WTC11 (cell line): ENCODE measurements around the gene MAP3K1. TPM values are rescaled to one million over a fixed set of nuclear protein-coding genes. Genes with fewer than 3 reads are reported as not detected.
A peak's percentile ranks its signal among the peaks of the same experiment; 100 is the strongest.

Experiments
- ATAC-seq: fragments of 200-7000 bp; cut with Tn5 transposase; 2 replicates; pipeline ENCODE4 v1.10.0; 2021; ENCODE audit warnings: mild to moderate bottlenecking, moderate library complexity
- CTCF ChIA-PET: fragments of 300-600 bp; sonication (Branson Sonifier 250); formaldehyde crosslinking; loops from one replicate; lab custom pipeline; 2021; ENCODE audit warnings: antibody characterized with exemption; lab: Charles Lee
- POLR2A ChIA-PET: fragments of 350-600 bp; sonication (Branson Sonifier 250); formaldehyde crosslinking; loops from one replicate; lab custom pipeline; 2021; ENCODE audit warnings: antibody characterized with exemption; lab: Charles Lee
- DNase-seq: peaks from one replicate; pipeline ENCODE4 v3.0.0; 2021; ENCODE audit warnings: low spot score
- H3K27ac Mint-ChIP-seq: 2 replicates; pipeline ENCODE4 v1.8.0; 2021; ENCODE audit warnings: mixed read lengths
- H3K27me3 Mint-ChIP-seq: 2 replicates; pipeline ENCODE4 v1.8.0; 2021; ENCODE audit warnings: low read depth, mild to moderate bottlenecking, moderate library complexity, mixed read lengths
- H3K36me3 Mint-ChIP-seq: 2 replicates; pipeline ENCODE4 v1.8.0; 2021; ENCODE audit warnings: mixed read lengths
- H3K4me1 Mint-ChIP-seq: 2 replicates; pipeline ENCODE4 v1.8.0; 2022; ENCODE audit warnings: mixed read lengths
- H3K4me3 Mint-ChIP-seq: 2 replicates; pipeline ENCODE4 v1.8.0; 2021; ENCODE audit warnings: mild to moderate bottlenecking, moderate library complexity, mixed read lengths
- H3K9me3 Mint-ChIP-seq: 2 replicates; pipeline ENCODE4 v1.8.0; 2021; ENCODE audit warnings: mixed read lengths
- ATF1 ChIP-seq: sonication (generic); formaldehyde crosslinking; IDR thresholded peaks from 2 replicates; pipeline ENCODE4 v1.8.1; 2023; ENCODE audit warnings: mild to moderate bottlenecking, moderate library complexity, missing genetic modification reagents
- CBFB ChIP-seq: sonication (generic); formaldehyde crosslinking; IDR thresholded peaks from 2 replicates; pipeline ENCODE4 v1.8.1; 2022; ENCODE audit warnings: mild to moderate bottlenecking, low read depth, missing genetic modification reagents
- E2F1 ChIP-seq: sonication (generic); formaldehyde crosslinking; IDR thresholded peaks from 2 replicates; pipeline ENCODE4 v1.8.0; 2022; ENCODE audit warnings: mild to moderate bottlenecking, missing genetic modification reagents
- EMX1 ChIP-seq: fragments of 250-450 bp; sonication (Bioruptor Pico); IDR thresholded peaks from 2 replicates; pipeline ENCODE4 v1.8.0; 2021; ENCODE audit warnings: mild to moderate bottlenecking
- FOXJ3 ChIP-seq: sonication (generic); formaldehyde crosslinking; IDR thresholded peaks from 2 replicates; pipeline ENCODE4 v1.9.0; 2021; ENCODE audit warnings: missing genetic modification reagents, mild to moderate bottlenecking, borderline replicate concordance
- FOXP4 ChIP-seq: sonication (generic); formaldehyde crosslinking; IDR thresholded peaks from 2 replicates; pipeline ENCODE4 v1.8.0; 2022; ENCODE audit warnings: mild to moderate bottlenecking, missing genetic modification reagents
- GABPB1 ChIP-seq: sonication (generic); formaldehyde crosslinking; IDR thresholded peaks from 2 replicates; pipeline ENCODE4 v1.8.1; 2023; ENCODE audit warnings: mild to moderate bottlenecking, missing genetic modification reagents
- IRF2 ChIP-seq: sonication (generic); formaldehyde crosslinking; IDR thresholded peaks from 2 replicates; pipeline ENCODE4 v1.8.0; 2022; ENCODE audit warnings: low read depth, missing genetic modification reagents, borderline replicate concordance
- JUN ChIP-seq: sonication (generic); formaldehyde crosslinking; IDR thresholded peaks from 2 replicates; pipeline ENCODE4 v1.8.0; 2023; ENCODE audit warnings: mild to moderate bottlenecking, missing genetic modification reagents
- PREB ChIP-seq: sonication (generic); formaldehyde crosslinking; IDR thresholded peaks from 2 replicates; pipeline ENCODE4 v1.8.1; 2022; ENCODE audit warnings: mild to moderate bottlenecking, missing genetic modification reagents, moderate library complexity, borderline replicate concordance
- RELA ChIP-seq: sonication (generic); formaldehyde crosslinking; IDR thresholded peaks from 2 replicates; pipeline ENCODE4 v1.8.1; 2022; ENCODE audit warnings: missing genetic modification reagents, mild to moderate bottlenecking, borderline replicate concordance
- SP1 ChIP-seq: sonication (generic); formaldehyde crosslinking; conservative IDR thresholded peaks from 2 replicates; pipeline ENCODE4 v1.8.1; 2022; ENCODE audit warnings: missing genetic modification reagents
- ZNF121 ChIP-seq: sonication (generic); formaldehyde crosslinking; IDR thresholded peaks from 2 replicates; pipeline ENCODE4 v1.8.0; 2023; ENCODE audit warnings: missing genetic modification reagents
- ZNF232 ChIP-seq: sonication (generic); formaldehyde crosslinking; IDR thresholded peaks from 2 replicates; pipeline ENCODE4 v1.8.0; 2022; ENCODE audit warnings: mild to moderate bottlenecking, missing genetic modification reagents
- ZNF263 ChIP-seq: sonication (generic); formaldehyde crosslinking; IDR thresholded peaks from 2 replicates; pipeline ENCODE4 v1.8.1; 2022; ENCODE audit warnings: low read depth, mild to moderate bottlenecking, moderate library complexity, missing genetic modification reagents
- ZNF532 ChIP-seq: fragments of 250-450 bp; sonication (Bioruptor Pico); IDR thresholded peaks from 2 replicates; pipeline ENCODE4 v1.9.0; 2021; ENCODE audit warnings: mild to moderate bottlenecking, borderline replicate concordance
- total RNA-seq: library from RNA; stranded (reverse); gene quantifications from 3 replicates; pipeline ENCODE4 v1.2.3, GENCODE V29; 2021

Gene MAP3K1
- total RNA-seq, 1 experiment from 2014 or later = 16.3 TPM

- POLR2A ChIA-PET = no interaction called here
- peak overlapping the region; percentile 13; the same call in 1 of the 2 replicates for H3K27ac Mint-ChIP-seq
- ATAC-seq = peak; percentile 34; the same call in 1 of the 2 replicates
These were observed 34.3 kb downstream of the MAP3K1 start for GRCh38 chr5:56849671-56850070.

GRCh38 chr5:56850423-56850822 lies 35.1 kb downstream of the MAP3K1 start:
- no peaks in the 10 kb centered on the region for H3K36me3 Mint-ChIP-seq
- ChIA-PET CTCF (no interaction called here), POLR2A (no interaction called here)
- no peak overlapping the region for H3K4me3 Mint-ChIP-seq
- H3K27me3 Mint-ChIP-seq = no peaks in the 10 kb centered on the region
- ATAC-seq (no peak), DNase-seq (no peak)
- TF ChIP-seq ATF1 (CRISPR knock-in tag) (no peak), RELA (CRISPR knock-in tag) (no peak), ZNF232 (no peak), EMX1 (CRISPR knock-in tag) (no peak), ZNF532 (no peak), PREB (CRISPR knock-in tag) (no peak), E2F1 (CRISPR knock-in tag) (no peak), FOXJ3 (CRISPR knock-in tag) (no peak), CBFB (CRISPR knock-in tag) (no peak), SP1 (CRISPR knock-in tag) (no peak)
- H3K27ac Mint-ChIP-seq = no peak overlapping the region
- H3K9me3 Mint-ChIP-seq = no peaks in the 10 kb centered on the region
- peaks cover 60% of the 10 kb centered on the region for H3K4me1 Mint-ChIP-seq

More at GRCh38 chr5:56849671-56850070, 34.3 kb downstream of the MAP3K1 start:
- H3K4me3 Mint-ChIP-seq = no peak overlapping the region
- H3K36me3 Mint-ChIP-seq = no peaks in the 10 kb centered on the region
- CTCF ChIA-PET = no interaction called here
- H3K4me1 Mint-ChIP-seq = peaks cover 62% of the 10 kb centered on the region
- H3K27me3 Mint-ChIP-seq = no peaks in the 10 kb centered on the region
- no peaks in the 10 kb centered on the region for H3K9me3 Mint-ChIP-seq
- no peak for DNase-seq
- no peak for TF ChIP-seq FOXP4
- TF ChIP-seq GABPB1 = no peak
- no peak for TF ChIP-seq ZNF121 (CRISPR knock-in tag)
- TF ChIP-seq IRF2 (CRISPR knock-in tag) = no peak
- no peak for TF ChIP-seq ZNF263
- no peak for TF ChIP-seq JUN (CRISPR knock-in tag)
- TF ChIP-seq ATF1 (CRISPR knock-in tag) = no peak
